ENCODE data around the gene UGT2B7.
A peak's percentile ranks its signal among the peaks of the same experiment; 100 is the strongest.
"Not testable (repeated sequence)": the region's sequence is repeated elsewhere in the genome, so short reads cannot be mapped to it uniquely, and the experiment has no call there.

Gene UGT2B7

GRCh38 chr4:69089388-69089787, 6.9 kb upstream of the UGT2B7 start:
- no peak for DNase-seq

- DNase-seq, result peak; percentile 51
Observed at GRCh38 chr4:69092190-69092589, 4.1 kb upstream of the UGT2B7 start.

GRCh38 chr4:69092980-69093568, 3.2 kb upstream of the UGT2B7 start:
- DNase-seq, result no peak

GRCh38 chr4:69093681-69094080, 2.6 kb upstream of the UGT2B7 start:
- DNase-seq, result no peak

GRCh38 chr4:69095301-69095731, 958 bp upstream of the UGT2B7 start:
- peak; percentile 40 for DNase-seq

- DNase-seq, result no peak
Observed at GRCh38 chr4:69096810-69097209, 536 bp downstream of the UGT2B7 start.

GRCh38 chr4:69098470-69098869, 2.2 kb downstream of the UGT2B7 start:
- no peak for DNase-seq

GRCh38 chr4:69099910-69100309, 3.6 kb downstream of the UGT2B7 start:
- DNase-seq, result no peak

GRCh38 chr4:69102668-69103067, 6.4 kb downstream of the UGT2B7 start:
- DNase-seq, result not testable (repeated sequence)

GRCh38 chr4:69104719-69105275, 8.5 kb downstream of the UGT2B7 start:
- no peak for DNase-seq

- DNase-seq, result not testable (repeated sequence)
Observed at GRCh38 chr4:69115151-69115850, 19.0 kb downstream of the UGT2B7 start.

- DNase-seq, result no peak
Observed at GRCh38 chr4:69115851-69116213, 19.6 kb downstream of the UGT2B7 start.

- DNase-seq, result no peak
Observed at GRCh38 chr4:69116645-69117321, 20.5 kb downstream of the UGT2B7 start.

GRCh38 chr4:69120870-69121269, 24.6 kb downstream of the UGT2B7 start:
- DNase-seq, result no peak

GRCh38 chr4:69122476-69122875, 26.2 kb downstream of the UGT2B7 start:
- no peak for DNase-seq

- DNase-seq, result no peak
Observed at GRCh38 chr4:69124941-69125340, 28.7 kb downstream of the UGT2B7 start.

- DNase-seq, result no peak
Observed at GRCh38 chr4:69126024-69126423, 29.8 kb downstream of the UGT2B7 start.

- DNase-seq, result no peak
Observed at GRCh38 chr4:69133993-69134392, 37.7 kb downstream of the UGT2B7 start.

- DNase-seq, result no peak
Observed at GRCh38 chr4:69134471-69134870, 38.2 kb downstream of the UGT2B7 start.

- no peak for DNase-seq
Observed at GRCh38 chr4:69141320-69141719, 45.0 kb downstream of the UGT2B7 start.

GRCh38 chr4:69147334-69147733, 51.1 kb downstream of the UGT2B7 start:
- DNase-seq, result no peak

- DNase-seq, result no peak
Observed at GRCh38 chr4:69154021-69154420, 57.7 kb downstream of the UGT2B7 start.

- DNase-seq, result no peak
Observed at GRCh38 chr4:69156913-69157312, 60.6 kb downstream of the UGT2B7 start.

Data from fibroblast of skin of right quadriceps (primary cell).